Measurements from ENCODE around the gene NAPSA. TPM values are rescaled to one million over a fixed set of nuclear protein-coding genes. Genes with fewer than 3 reads are reported as not detected.

The NAPSA gene
- total and polyA plus RNA-seq, 9 of the 15 experiments (the other 6 are each of a cell fraction or from before 2014, with no cell fraction given), result 0.25 to 1.9 (median 0.69) TPM

- TF ChIP-seq ZNF140 (CRISPR knock-in tag; IDR thresholded peaks at IDR 0.05) (no peak), HDAC1 (IDR thresholded peaks at IDR 0.05) (peak in 1 of 2 experiments; percentile 76; a peak in 2 of 4 replicates), ZNF707 (CRISPR knock-in tag; conservative IDR thresholded peaks at IDR 0.05) (no peak), ZFPM2 (CRISPR knock-in tag; IDR thresholded peaks at IDR 0.05) (no peak), RERE (CRISPR knock-in tag; IDR thresholded peaks at IDR 0.05; ENCODE audit: borderline replicate concordance) (no peak), ARID2 (IDR thresholded peaks at IDR 0.05) (no peak), ZBTB17 (CRISPR knock-in tag; IDR thresholded peaks at IDR 0.05) (no peak), ATF1 (CRISPR knock-in tag; IDR thresholded peaks at IDR 0.05) (no peak), ATF1 (tag; IDR thresholded peaks at IDR 0.05) (peak; percentile 36; the same call in 1 of the 2 replicates), MCM3 (IDR thresholded peaks at IDR 0.05) (no peak), CLOCK (CRISPR knock-in tag; IDR thresholded peaks at IDR 0.05; ENCODE audit: borderline replicate concordance) (no peak), POLR3A (IDR thresholded peaks at IDR 0.05; ENCODE audit: borderline replicate concordance, extremely low read depth, insufficient read depth, insufficient read length) (no peak), RBFOX2 (IDR thresholded peaks at IDR 0.05; ENCODE audit: low read depth, low read length) (peak; percentile 64), CBFB (CRISPR knock-in tag; IDR thresholded peaks at IDR 0.05) (no peak), TAF9B (IDR thresholded peaks at IDR 0.05; ENCODE audit: partially characterized antibody) (no peak), DEAF1 (CRISPR knock-in tag; IDR thresholded peaks at IDR 0.05) (no peak), DIDO1 (tag; IDR thresholded peaks at IDR 0.05; ENCODE audit: low read depth) (no peak)
These were observed 36.1 kb downstream of the NAPSA start, which contains the start of gene KCNC3 (continued) for GRCh38 chr19:50329146-50329925.

All from K562 (cell line).